ENCODE results near the gene RERG.
"Not testable (repeated sequence)": the region's sequence is repeated elsewhere in the genome, so short reads cannot be mapped to it uniquely, and the experiment has no call there.

The RERG gene

DNA sequence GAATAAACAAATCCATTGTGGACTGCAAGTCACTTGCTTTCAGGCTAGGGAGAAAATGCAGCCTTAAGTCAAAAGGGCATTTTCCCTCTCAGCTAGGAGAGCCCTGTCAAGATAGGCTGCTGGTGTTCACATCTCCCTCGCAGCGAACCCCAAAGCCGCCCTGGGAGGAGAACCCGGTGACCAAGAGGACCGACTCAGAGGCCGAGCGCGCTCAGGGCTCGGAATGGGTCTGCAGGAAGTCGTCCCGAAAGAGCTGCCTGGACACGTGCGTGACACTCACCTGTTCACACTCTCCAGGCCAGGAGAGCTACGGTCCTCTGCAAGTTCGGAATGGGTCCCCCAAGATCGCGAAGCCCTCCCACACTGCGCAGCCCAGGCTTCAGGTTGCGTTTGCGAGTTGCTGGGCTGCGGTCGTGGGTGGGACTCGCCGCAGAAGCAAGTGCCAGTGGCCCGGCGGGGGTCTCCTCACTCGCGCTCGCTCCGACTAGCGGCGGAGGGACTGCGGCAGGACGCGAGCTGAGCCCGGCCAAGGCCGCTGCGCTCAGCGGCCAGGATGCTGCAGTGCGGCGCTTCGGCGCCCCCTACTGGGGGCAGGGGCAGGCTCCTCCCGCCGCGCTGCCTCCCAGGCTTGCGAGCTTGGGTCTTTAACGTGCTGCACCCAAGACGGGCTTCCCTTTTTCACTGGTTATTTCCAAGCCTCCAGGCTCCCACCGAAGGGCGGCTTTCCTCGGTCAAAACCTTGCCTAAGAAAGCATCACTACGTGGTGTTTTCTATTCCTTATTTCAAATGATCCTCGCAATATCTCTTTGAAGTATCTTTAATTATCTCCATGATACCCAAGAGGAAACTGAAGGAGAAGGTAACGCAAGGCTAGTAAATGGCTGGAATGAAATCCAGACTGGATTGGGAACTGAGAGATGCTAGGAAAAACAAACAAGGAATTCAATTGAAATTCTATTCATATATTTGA is at the start of gene RERG:
RERG (minus strand) TSS at position 503 of the 971 bp plus-strand sequence. CDS start 3,928 bp downstream, outside the sequence.
- DNase-seq (ENCODE audit: low read depth in 2 of 2), result peak; percentile 62 to 65

DNA sequence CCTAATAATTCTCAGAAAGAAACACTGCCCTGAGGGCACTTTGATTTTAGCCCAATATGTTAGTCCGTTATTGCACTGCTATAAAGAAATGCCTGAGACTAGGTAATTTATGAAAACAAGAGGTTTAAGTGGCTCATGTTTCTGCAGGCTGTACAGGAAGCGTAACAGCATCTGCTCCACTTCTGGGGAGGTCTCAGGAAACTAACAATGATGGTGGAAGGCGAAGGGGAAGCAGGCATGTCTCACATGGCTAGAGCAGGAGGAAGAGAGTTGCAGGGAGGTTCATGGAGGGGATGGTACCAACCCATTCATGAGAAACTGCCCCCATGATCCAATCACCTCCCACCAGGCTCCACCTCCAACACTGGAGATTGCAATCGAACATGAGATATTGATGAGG is 49.4 kb upstream of the RERG start:
- DNase-seq (ENCODE audit: low read depth in 2 of 2), result no peak

DNA sequence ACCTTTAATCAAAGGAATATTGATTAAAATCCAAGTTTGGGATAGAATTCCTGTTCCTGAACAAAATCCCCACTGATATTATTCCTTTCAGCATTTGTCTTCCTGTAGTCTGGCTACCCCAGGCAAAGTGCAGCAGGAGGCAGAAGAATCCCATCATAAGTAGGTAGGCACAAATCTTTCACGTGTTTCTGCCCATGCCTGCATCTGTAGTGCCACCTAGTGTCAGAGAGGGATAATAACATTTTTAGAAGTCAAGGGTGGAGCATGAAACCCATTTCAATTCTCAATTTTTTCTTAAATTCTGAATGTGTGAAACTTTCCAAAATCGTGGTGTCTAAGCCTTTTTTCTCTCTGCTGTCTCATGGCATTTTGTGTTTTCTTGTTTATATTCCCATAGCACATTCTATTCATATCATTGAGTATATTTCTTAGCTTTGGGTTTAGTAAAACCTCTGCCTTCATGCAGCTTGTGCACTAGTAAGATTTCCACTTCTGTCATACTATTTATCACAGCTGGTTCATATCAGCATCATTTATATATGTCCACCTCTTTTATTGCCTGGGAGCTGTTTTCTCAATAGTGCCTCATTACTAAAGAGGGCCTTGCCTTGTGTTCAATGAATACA is 47.8 kb upstream of the RERG start:
- peak in 1 of 2 donors; percentile 9 for DNase-seq (ENCODE audit: low read depth in 2 of 2)

DNA sequence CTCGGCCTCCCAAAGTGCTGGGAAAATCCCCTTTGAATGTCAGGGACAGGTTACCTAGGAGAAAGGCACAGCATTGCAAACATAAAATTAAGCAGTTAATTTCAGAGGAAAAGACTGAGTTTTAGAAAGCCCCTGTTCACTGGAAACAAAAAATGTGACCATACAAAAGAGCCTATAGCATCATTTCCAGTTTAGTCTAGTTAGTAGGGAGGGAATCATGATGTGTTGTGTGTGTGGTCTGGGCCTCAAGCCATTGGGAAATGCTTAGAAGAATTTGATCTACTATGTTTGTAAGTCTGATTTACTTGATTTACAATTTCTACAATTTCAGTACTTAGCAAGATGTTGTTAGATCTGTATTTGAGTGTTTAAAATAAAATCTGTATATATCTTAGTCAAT is 47.1 kb upstream of the RERG start:
- no peak for DNase-seq (ENCODE audit: low read depth in 2 of 2)

- no peak for DNase-seq (ENCODE audit: low read depth in 2 of 2)
These were observed 44.7 kb upstream of the RERG start for GRCh38 chr12:15265875-15266274.

GRCh38 chr12:15256761-15257160 is 35.5 kb upstream of the RERG start:
- no peak for DNase-seq (ENCODE audit: low read depth in 2 of 2)

DNA sequence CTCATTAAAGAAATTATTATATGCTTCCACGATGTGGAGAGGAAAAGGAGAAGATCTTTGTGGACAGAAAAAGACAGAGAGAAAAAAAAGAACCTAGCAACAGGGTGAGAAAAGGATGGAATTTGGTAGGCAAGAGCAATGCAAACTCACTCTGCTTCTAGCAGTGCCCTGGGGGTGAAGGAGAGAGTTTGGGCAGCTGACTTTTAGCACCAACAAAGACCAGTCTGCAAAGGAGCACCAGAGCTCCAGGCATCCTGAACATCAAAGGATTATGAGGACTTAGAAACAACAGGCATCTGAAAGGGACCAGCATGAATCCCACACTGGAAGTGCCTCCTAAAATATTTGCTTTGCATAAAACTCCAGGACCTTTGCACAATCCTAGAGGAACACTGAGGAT is 32.8 kb upstream of the RERG start:
- DNase-seq (ENCODE audit: low read depth in 2 of 2), result no peak

DNA sequence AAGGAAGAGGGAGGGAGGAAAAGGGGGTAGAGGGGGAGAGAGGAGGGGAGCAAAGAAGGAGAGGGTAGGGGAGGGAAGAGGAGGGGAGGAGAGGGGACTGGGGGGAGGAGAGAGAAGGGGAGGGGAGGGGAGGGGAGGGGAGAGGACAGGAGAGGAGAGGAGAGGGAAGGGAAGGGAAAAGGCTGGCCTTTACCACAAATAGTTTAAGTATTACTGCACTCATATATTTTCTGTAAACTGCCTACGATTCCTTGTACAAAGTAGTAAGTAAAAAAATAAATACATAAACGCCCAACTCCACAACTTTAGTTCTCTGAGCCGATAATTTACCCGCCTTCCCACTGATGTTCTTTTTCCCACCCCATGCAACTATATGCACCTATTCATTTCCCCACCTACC is 23.7 kb upstream of the RERG start:
- DNase-seq (ENCODE audit: low read depth in 2 of 2), result no peak

DNA sequence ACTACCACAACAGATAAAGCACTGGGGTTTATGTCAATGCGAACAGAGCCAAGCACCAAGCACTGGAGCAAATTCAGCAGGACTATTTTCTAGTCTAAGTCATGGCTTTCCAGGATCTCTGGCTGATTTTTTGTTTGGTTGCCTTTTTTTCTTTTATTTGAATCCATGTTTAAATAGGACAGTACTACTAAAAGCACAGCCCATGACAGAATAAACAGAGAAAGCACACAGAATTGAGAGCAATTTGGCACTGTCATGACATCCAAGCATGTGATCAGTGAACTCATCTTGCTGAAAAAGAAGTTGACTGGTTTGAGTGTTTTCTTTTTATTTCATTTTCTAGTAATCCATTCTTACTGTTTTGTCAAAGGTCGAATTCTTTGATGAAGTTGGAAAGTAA is 23.1 kb upstream of the RERG start:
- DNase-seq (ENCODE audit: low read depth in 2 of 2), result no peak

DNA sequence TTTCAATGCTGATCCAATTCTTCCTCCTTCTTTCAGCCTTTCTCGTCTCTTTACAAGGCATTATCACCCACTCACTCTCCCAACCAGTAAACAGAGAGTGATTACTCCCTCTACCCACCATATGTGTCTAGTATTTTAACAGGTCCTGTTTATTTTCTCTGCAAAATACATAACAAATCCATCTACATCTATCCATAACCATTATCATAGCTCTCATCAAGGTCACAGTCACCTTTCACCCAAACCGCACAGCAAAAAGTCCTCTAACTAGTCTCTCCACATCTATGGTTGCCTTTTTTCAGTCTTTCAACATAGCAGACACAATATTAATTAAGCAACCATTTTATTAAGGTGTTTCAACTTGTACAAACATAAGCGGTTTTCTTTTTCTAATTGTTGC is 21.9 kb upstream of the RERG start:
- no peak for DNase-seq (ENCODE audit: low read depth in 2 of 2)

DNA sequence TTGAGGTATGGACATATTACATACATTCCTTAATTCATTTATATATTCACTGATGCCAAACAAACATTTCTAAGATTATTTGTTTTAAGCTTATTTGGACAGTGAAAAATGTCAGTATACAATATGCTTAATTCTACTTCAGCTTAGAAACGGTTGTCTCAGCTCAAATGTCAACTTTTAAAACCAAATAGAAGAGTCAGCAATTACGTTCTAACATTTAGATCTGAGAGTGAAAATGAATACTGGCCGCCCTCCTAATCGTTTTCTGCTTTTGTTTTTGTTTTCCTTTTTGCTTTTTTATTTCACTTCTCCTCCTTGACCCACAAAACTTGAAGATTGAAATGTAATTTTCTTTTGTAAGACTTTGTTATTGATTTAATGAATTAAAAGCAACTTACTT is 19.7 kb upstream of the RERG start:
- DNase-seq (ENCODE audit: low read depth in 2 of 2), result no peak

DNA sequence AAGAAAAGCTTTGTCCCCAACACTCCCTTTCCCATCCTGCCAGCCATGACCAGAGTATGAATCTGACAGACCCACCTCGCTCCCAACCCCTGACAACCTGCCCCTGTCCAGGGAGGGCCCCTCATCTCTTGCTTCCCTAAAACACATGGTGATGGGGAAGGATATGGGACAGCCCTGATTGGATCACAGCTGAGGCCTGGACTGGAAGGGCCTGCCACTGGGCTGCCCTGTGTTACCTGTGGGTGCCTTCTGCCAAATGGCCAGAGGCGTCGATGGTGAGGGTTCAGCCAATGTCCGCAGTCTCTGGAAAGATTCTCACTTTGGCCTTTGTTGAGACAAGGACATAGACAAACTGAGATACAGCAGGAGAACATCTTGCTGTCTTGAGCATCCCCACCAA is 13.3 kb upstream of the RERG start:
- no peak for DNase-seq (ENCODE audit: low read depth in 2 of 2)

- no peak for DNase-seq (ENCODE audit: low read depth in 2 of 2)
These were observed 12.8 kb upstream of the RERG start for GRCh38 chr12:15234011-15234410.

DNA sequence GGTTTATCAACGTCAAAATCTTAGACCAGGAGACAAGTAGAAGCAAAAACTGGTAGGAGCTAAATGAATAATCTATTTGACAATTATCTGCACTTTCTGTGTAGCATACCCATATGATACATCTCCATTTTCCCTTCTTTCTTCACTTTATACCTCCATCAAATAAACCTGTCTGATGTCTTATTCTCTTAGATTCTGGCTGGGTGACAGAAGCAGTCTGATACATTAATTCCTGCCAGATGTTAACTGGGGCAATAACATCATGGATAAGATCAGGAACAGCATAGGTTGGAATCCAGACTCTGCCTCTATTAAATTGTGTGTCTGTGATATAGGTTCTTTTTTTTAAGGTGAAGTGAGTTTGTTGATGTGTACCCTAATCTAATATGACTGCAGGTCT is 11.7 kb upstream of the RERG start:
- no peak for DNase-seq (ENCODE audit: low read depth in 2 of 2)

DNA sequence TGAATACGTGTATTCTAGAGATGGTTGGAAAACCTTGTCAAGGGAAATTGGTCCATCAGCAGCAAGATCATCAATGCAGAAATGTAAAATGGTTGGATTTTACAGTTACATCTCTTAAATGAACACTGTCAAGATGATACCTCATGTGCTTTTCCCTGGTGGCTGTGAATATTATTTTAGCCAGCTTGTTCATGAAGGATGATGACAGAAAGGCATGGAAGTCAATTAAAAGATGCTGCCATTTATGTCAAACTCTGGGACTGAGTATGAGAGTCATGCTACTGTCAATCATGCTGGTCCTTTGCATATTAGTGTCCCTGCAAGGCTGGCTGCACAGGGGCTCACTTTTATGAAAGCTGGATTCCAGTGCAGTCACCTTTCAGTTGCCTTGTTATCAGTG is 10.3 kb upstream of the RERG start:
- DNase-seq (ENCODE audit: low read depth in 2 of 2), result no peak

- DNase-seq (ENCODE audit: low read depth in 2 of 2), result no peak
These were observed 9.5 kb upstream of the RERG start for GRCh38 chr12:15230751-15231150.

- DNase-seq (ENCODE audit: low read depth in 2 of 2), result no peak
These were observed 8.9 kb upstream of the RERG start for GRCh38 chr12:15230137-15230536.

- DNase-seq (ENCODE audit: low read depth in 2 of 2), result no peak
These were observed 5.9 kb upstream of the RERG start for GRCh38 chr12:15227004-15227679.

DNA sequence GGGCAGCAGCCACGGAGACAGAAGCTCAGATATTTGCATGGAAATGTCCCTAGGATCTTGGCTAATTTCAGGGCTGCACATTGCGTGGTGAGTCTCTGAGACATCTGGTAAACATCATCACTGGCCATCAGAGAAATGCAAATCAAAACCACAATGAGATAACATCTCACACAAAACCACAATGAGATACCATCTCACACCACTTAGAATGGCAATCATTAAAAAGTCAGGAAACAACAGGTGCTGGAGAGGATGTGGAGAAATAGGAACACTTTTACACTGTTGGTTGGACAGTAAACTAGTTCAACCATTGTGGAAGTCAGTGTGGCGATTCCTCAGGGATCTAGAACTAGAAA is 4.6 kb upstream of the RERG start:
- not testable (repeated sequence) for DNase-seq (ENCODE audit: low read depth in 2 of 2)

- DNase-seq (ENCODE audit: low read depth in 2 of 2), result no peak
These were observed 4.1 kb upstream of the RERG start for GRCh38 chr12:15225136-15225862.

DNA sequence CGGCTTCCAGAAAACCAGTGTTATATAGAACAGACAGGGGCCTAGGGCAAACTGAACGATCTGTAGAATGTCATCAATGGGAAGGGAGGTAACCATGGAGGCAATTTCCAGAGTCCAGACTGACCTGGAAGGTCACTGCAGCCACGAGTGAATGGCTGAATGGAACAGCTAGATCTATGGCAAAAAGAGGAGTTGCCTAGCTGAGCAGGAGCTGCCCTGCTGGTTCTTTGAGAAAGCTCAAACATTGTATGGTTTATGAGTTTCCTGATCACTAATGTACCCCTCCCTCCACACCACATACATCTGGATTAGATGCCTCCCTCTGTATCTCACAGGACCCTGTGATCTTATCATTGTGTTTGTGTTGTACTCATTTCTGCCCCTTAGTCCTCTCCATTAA is 1.0 kb upstream of the RERG start:
- no peak for DNase-seq (ENCODE audit: low read depth in 2 of 2)

DNA sequence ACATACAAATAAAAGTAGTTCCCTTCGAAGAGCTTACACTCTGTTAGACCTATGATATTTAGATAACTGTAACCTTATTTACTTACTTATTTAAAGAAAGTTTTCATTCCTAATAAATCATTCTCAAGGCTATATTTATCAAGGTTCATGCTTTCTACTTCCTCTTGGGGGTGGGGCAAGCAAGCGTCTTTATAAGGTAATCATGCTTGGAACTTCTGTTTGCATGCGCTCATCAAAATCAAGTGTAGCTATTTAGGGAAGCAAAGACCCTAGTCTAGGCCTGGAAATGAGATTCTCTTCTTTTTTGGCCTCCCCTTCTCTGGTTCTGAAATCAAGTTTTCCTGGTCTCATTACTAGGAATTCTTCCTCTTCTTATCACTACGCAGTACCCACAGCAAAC is 766 bp downstream of the RERG start:
- no peak for DNase-seq (ENCODE audit: low read depth in 2 of 2)
